IMR-90 (cell line): ENCODE measurements around the gene VPS13C. TPM values are rescaled to one million over a fixed set of nuclear protein-coding genes. Genes with fewer than 3 reads are reported as not detected.

Experiments used
- ATAC-seq: fragments of 200-7000 bp; cut with Tn5 transposase; 2 replicates; pipeline ENCODE4 v1.9.1; 2020; ENCODE audit warnings: low read depth, mild to moderate bottlenecking, moderate library complexity
- BruUV-seq: library from RNA; stranded (reverse); fragments of 400-500 nt; replicated peaks from 2 replicates; lab custom pipeline; 2021; lab: Mats Ljungman, UMichigan
- CTCF ChIA-PET: fragments of 300-600 bp; formaldehyde crosslinking; extraction: SDS; loops from one replicate; lab custom pipeline; 2021; ENCODE audit warnings: antibody characterized with exemption; lab: Yijun Ruan, JAX
- POLR2A ChIA-PET: fragments of 300-600 bp; sonication (Branson Sonifier 250); formaldehyde crosslinking; loops from one replicate; lab custom pipeline; 2022; ENCODE audit warnings: antibody characterized with exemption; ENCODE audit not compliant: unreplicated experiment; lab: Charles Lee
- DNase-seq: peaks from one replicate; pipeline ENCODE4 v3.0.0; 2013
- H2AFZ ChIP-seq: replicated peaks from 2 replicates; pipeline ENCODE3; 2013; ENCODE audit warnings: low read length, mild to moderate bottlenecking; ENCODE audit not compliant: poor library complexity
- H2AK5ac ChIP-seq: 2 replicates; pipeline ENCODE4 v1.6.1; 2013; ENCODE audit warnings: low read depth, low read length, inconsistent platforms
- H2AK9ac ChIP-seq: replicated peaks from 2 replicates; pipeline ENCODE3; 2013; ENCODE audit warnings: mild to moderate bottlenecking, low read depth, low read length, moderate library complexity; ENCODE audit not compliant: poor library complexity
- H2BK120ac ChIP-seq: 2 replicates; pipeline ENCODE4 v1.6.1; 2013; ENCODE audit warnings: low read depth, low read length, inconsistent platforms
- H2BK15ac ChIP-seq: 3 replicates; pipeline ENCODE4 v1.6.1; 2013; ENCODE audit warnings: low read depth, low read length, inconsistent platforms
- H2BK20ac ChIP-seq: 2 replicates; pipeline ENCODE4 v1.6.1; 2013; ENCODE audit warnings: low read depth, mild to moderate bottlenecking, inconsistent platforms, low read length, moderate library complexity
- H2BK5ac ChIP-seq: 2 replicates; pipeline ENCODE4 v1.6.1; 2013; ENCODE audit warnings: mild to moderate bottlenecking, low read depth, low read length, inconsistent platforms; ENCODE audit not compliant: poor library complexity, severe bottlenecking
- H3K14ac ChIP-seq: replicated peaks from 2 replicates; pipeline ENCODE4 v1.6.1; 2013; ENCODE audit warnings: low read depth, low read length, inconsistent platforms
- H3K18ac ChIP-seq: 2 replicates; pipeline ENCODE4 v1.6.1; 2013; ENCODE audit warnings: low read depth, low read length, control low read depth
- H3K23ac ChIP-seq: 2 replicates; pipeline ENCODE4 v1.6.1; 2013; ENCODE audit warnings: low read depth, low read length, inconsistent platforms
- H3K27ac ChIP-seq: 2 replicates; pipeline ENCODE4 v1.5.1; 2013; ENCODE audit warnings: mild to moderate bottlenecking, control low read depth, low read length; ENCODE audit not compliant: insufficient read depth
- H3K27me3 ChIP-seq: 2 replicates; pipeline ENCODE4 v1.6.1; 2013; ENCODE audit warnings: low read length; ENCODE audit not compliant: control insufficient read depth, insufficient read depth
- H3K36me3 ChIP-seq: 2 replicates; pipeline ENCODE4 v1.6.1; 2013; ENCODE audit warnings: low read length, mixed read lengths; ENCODE audit not compliant: control insufficient read depth, insufficient read depth
- H3K4ac ChIP-seq: 2 replicates; pipeline ENCODE4 v1.6.1; 2013; ENCODE audit warnings: low read depth, low read length, inconsistent platforms
- H3K4me1 ChIP-seq: 2 replicates; pipeline ENCODE4 v1.6.1; 2013; ENCODE audit warnings: low read length, mixed read lengths; ENCODE audit not compliant: control insufficient read depth, insufficient read depth
- H3K4me2 ChIP-seq: 2 replicates; pipeline ENCODE4 v1.6.1; 2013; ENCODE audit warnings: low read depth, mild to moderate bottlenecking, control low read depth, low read length, moderate library complexity
- H3K4me3 ChIP-seq: 2 replicates; pipeline ENCODE4 v1.5.1; 2013; ENCODE audit warnings: low read depth, mild to moderate bottlenecking, control low read depth, low read length, moderate library complexity; ENCODE audit not compliant: insufficient read depth
- H3K56ac ChIP-seq: 2 replicates; pipeline ENCODE4 v1.6.1; 2013; ENCODE audit warnings: low read length, inconsistent platforms; ENCODE audit not compliant: insufficient read depth; ENCODE audit errors: extremely low read depth
- H3K79me1 ChIP-seq, 2 experiments: 2 replicates each; pipeline ENCODE4 v1.6.1; 2013; ENCODE audit warnings: low read length in 2 of 2, inconsistent platforms in 1 of 2, low read depth in 1 of 2
- H3K9ac ChIP-seq: 2 replicates; pipeline ENCODE4 v1.6.1; 2013; ENCODE audit warnings: low read depth, low read length, control low read depth
- H3K9me1 ChIP-seq: 2 replicates; pipeline ENCODE4 v1.6.1; 2013; ENCODE audit warnings: low read length, inconsistent platforms; ENCODE audit not compliant: insufficient read depth
- H3K9me3 ChIP-seq: 2 replicates; pipeline ENCODE4 v1.6.1; 2013; ENCODE audit warnings: low read length; ENCODE audit not compliant: control insufficient read depth, insufficient read depth
- H4K20me1 ChIP-seq: 2 replicates; pipeline ENCODE4 v1.6.1; 2013; ENCODE audit warnings: low read length, inconsistent platforms; ENCODE audit not compliant: insufficient read depth
- H4K5ac ChIP-seq: 2 replicates; pipeline ENCODE4 v1.6.1; 2013; ENCODE audit warnings: mild to moderate bottlenecking, low read depth, low read length, control low read depth
- H4K8ac ChIP-seq, 2 experiments: 2 replicates each; pipeline ENCODE4 v1.6.1; 2013; ENCODE audit warnings: low read depth in 2 of 2, low read length in 2 of 2, control low read depth in 1 of 2, inconsistent platforms in 1 of 2
- H4K91ac ChIP-seq: 2 replicates; pipeline ENCODE4 v1.6.1; 2013; ENCODE audit warnings: low read depth, low read length, inconsistent platforms; ENCODE audit not compliant: insufficient read depth
- CEBPB ChIP-seq: IDR thresholded peaks from 2 replicates; pipeline ENCODE4 v1.6.1; 2012; ENCODE audit warnings: low read depth, low read length, improper control_type of control experiment
- CHD1 ChIP-seq: IDR thresholded peaks from 2 replicates; pipeline ENCODE4 v1.6.1; 2012; ENCODE audit warnings: low read depth, low read length, improper control_type of control experiment
- MAFK ChIP-seq: IDR thresholded peaks from 2 replicates; pipeline ENCODE4 v1.6.1; 2012; ENCODE audit warnings: low read depth, low read length, improper control_type of control experiment
- MXI1 ChIP-seq: IDR thresholded peaks from 2 replicates; pipeline ENCODE4 v1.6.1; 2012; ENCODE audit warnings: low read depth, mild to moderate bottlenecking, low read length, moderate library complexity, borderline replicate concordance
- POLR2A ChIP-seq: IDR thresholded peaks from 2 replicates; pipeline ENCODE4 v1.6.1; 2012; ENCODE audit warnings: mild to moderate bottlenecking, low read depth, low read length
- RCOR1 ChIP-seq: IDR thresholded peaks from 2 replicates; pipeline ENCODE4 v1.6.1; 2012; ENCODE audit warnings: mild to moderate bottlenecking, low read length, improper control_type of control experiment; ENCODE audit not compliant: insufficient replicate concordance
- WGBS, 2 experiments: methylation state at CpG; one replicate each; pipeline versions ENCODE4 v1.1.5 to v1.1.7; 2013; ENCODE audit warnings: missing lambda C conversion rate in 2 of 2; ENCODE audit not compliant: insufficient read length in 1 of 2; ENCODE audit errors: extremely low coverage in 2 of 2; 5-methylcytosine and 5-hydroxymethylcytosine counted together
- dilution Hi-C: fragments of 300-500 bp; cut with HindIII; formaldehyde crosslinking; loops from one replicate; pipeline ENCODE4 v1.14.3; 2018; ENCODE audit warnings: low sequenced_read_pairs; ENCODE audit not compliant: unreplicated experiment
- in situ Hi-C: fragments of 300-500 bp; cut with MboI; formaldehyde crosslinking; loops from 3 replicates; pipeline ENCODE4 v1.14.3; 2019; ENCODE audit warnings: low sequenced_read_pairs, inconsistent platforms, mixed read lengths
- intact Hi-C: fragments of 100-400 bp; cut with micrococcal nuclease; formaldehyde crosslinking; loops from 2 replicates; pipeline ENCODE4 v1.10.0; 2022
- polyA plus RNA-seq, 3 experiments: library from polyadenylated mRNA; depleted of rRNA; stranded (reverse); fragments of >200 nt; gene quantifications; 2 replicates each; pipeline ENCODE4 v1.2.3, GENCODE V29; 2012; ENCODE audit warnings: low replicate concordance in 1 of 3
- total RNA-seq: library from RNA; depleted of rRNA; stranded (reverse); fragments of >200 nt; gene quantifications from 2 replicates; pipeline ENCODE4 v1.2.3, GENCODE V29; 2012
- TF ChIP-seq, protein P1 (sequence below): conservative IDR thresholded peaks from 2 replicates; pipeline ENCODE4 v1.5.1; 2012; ENCODE audit warnings: mild to moderate bottlenecking, low read depth, low read length, improper control_type of control experiment
- TF ChIP-seq, protein P2 (sequence below): fragments of 150-350 bp; IDR thresholded peaks from 2 replicates; pipeline ENCODE4 v1.6.1; 2016; ENCODE audit warnings: low read depth, mild to moderate bottlenecking, low read length, moderate library complexity, borderline replicate concordance

VPS13C gene
- total and polyA plus RNA-seq, 2 of the 4 experiments (the other 2 are of a cell fraction), result 8.1 to 32.8 TPM

DNA sequence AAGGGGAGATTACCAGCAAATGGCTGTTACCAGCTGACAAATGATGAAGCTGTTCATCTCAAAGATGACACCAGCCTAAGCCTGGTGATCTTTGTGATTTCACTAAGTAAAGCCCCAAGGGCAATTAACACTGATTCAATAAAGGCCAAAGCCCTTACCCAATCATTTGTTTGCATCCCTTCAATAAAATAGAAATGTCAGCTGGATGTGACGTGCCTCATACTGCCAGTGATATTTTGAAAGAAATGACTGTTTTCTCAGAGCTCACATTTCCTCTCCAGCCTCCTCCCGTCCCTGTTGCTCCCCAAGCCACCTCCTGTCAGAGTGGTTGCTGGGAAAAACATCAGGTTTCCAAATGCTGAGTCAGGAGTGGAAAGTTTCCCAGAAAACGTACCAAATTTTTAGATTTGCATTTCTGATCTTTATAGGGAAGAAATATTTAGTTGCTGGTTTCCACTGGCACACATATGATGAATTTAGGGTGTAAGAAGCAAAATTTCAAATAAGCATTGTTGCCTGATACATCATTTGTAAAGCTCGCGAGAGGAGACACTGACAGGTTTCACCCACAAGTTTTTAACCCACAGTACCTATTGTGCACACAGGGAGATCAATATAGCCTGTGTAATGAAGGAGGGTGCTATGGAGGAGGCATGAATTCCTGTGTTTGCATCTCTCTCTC is 27.6 kb upstream of the VPS13C start:
- Histone ChIP-seq H2AK9ac (no peak overlapping the region), H3K9ac (no peak overlapping the region), H3K14ac (no peak overlapping the region), H3K9me1 (no peaks in the 10 kb centered on the region), H2BK5ac (no peak overlapping the region), H3K4ac (no peak overlapping the region), H2AFZ (no peak overlapping the region), H4K8ac (no peak overlapping the region), H2BK20ac (no peak overlapping the region), H4K91ac (no peak overlapping the region), H3K4me1 (no peaks in the 10 kb centered on the region), H3K36me3 (no peaks in the 10 kb centered on the region), H3K4me2 (no peak overlapping the region), H3K23ac (no peak overlapping the region), H4K5ac (no peak overlapping the region), H3K79me1 (no peaks in the 10 kb centered on the region), H3K27me3 (peaks cover 2% of the 10 kb centered on the region), H3K18ac (no peak overlapping the region), H2BK120ac (no peak overlapping the region), H3K4me3 (no peak overlapping the region), H3K27ac (no peak overlapping the region), H2AK5ac (no peak overlapping the region), H2BK15ac (no peak overlapping the region), H4K20me1 (no peaks in the 10 kb centered on the region), H3K9me3 (no peaks in the 10 kb centered on the region), H3K56ac (no peak overlapping the region)
- CTCF ChIA-PET, result interaction anchor here (0.6 to 1.0 kb wide), 2 partner anchors 28 to 100 kb away, joined by 3 read pairs; partner anchors contain the start of gene VPS13C
- in situ Hi-C loops, result no loop called here
- no peak for TF ChIP-seq POLR2A
- no peak for TF ChIP-seq RCOR1
- TF ChIP-seq MAFK, result peak; percentile 35; the same call in 1 of the 2 replicates
- TF ChIP-seq, protein P1, sequence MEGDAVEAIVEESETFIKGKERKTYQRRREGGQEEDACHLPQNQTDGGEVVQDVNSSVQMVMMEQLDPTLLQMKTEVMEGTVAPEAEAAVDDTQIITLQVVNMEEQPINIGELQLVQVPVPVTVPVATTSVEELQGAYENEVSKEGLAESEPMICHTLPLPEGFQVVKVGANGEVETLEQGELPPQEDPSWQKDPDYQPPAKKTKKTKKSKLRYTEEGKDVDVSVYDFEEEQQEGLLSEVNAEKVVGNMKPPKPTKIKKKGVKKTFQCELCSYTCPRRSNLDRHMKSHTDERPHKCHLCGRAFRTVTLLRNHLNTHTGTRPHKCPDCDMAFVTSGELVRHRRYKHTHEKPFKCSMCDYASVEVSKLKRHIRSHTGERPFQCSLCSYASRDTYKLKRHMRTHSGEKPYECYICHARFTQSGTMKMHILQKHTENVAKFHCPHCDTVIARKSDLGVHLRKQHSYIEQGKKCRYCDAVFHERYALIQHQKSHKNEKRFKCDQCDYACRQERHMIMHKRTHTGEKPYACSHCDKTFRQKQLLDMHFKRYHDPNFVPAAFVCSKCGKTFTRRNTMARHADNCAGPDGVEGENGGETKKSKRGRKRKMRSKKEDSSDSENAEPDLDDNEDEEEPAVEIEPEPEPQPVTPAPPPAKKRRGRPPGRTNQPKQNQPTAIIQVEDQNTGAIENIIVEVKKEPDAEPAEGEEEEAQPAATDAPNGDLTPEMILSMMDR, result no peak
- no peak for TF ChIP-seq CEBPB
- no peak for TF ChIP-seq MXI1
- TF ChIP-seq, protein P2, sequence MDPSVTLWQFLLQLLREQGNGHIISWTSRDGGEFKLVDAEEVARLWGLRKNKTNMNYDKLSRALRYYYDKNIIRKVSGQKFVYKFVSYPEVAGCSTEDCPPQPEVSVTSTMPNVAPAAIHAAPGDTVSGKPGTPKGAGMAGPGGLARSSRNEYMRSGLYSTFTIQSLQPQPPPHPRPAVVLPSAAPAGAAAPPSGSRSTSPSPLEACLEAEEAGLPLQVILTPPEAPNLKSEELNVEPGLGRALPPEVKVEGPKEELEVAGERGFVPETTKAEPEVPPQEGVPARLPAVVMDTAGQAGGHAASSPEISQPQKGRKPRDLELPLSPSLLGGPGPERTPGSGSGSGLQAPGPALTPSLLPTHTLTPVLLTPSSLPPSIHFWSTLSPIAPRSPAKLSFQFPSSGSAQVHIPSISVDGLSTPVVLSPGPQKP, result no peak
- TF ChIP-seq CHD1, result no peak
- intact Hi-C loops, result no loop called here
- dilution Hi-C loops, result no loop called here
- no CpG with 5 or more reads among the region's 5 CpGs for WGBS, 2 experiments
- no peak for DNase-seq
- ATAC-seq, result peak; percentile 32; the same call in 1 of the 2 replicates
- no TSS peak for BruUV-seq
- POLR2A ChIA-PET, result no interaction called here
